Activated naive CD4-positive, alpha-beta T cell treated with anti-CD3 and anti-CD28 coated beads, Interleukin-2, amount 50 U/mL, for 24 hours (primary cell): ENCODE results near the gene PRSS57.

Source experiments
- H3K27ac Mint-ChIP-seq: one replicate; pipeline ENCODE4 v1.8.0; 2021; ENCODE audit warnings: mild to moderate bottlenecking, mixed read lengths
- H3K27me3 Mint-ChIP-seq: one replicate; pipeline ENCODE4 v1.8.0; 2021; ENCODE audit warnings: mixed read lengths
- H3K36me3 Mint-ChIP-seq: one replicate; pipeline ENCODE4 v1.8.0; 2021; ENCODE audit warnings: mixed read lengths
- H3K4me1 Mint-ChIP-seq: one replicate; pipeline ENCODE4 v1.8.0; 2021; ENCODE audit warnings: mixed read lengths
- H3K4me3 Mint-ChIP-seq: one replicate; pipeline ENCODE4 v1.8.0; 2021; ENCODE audit warnings: mild to moderate bottlenecking, mixed read lengths
- H3K9me3 Mint-ChIP-seq: one replicate; pipeline ENCODE4 v1.8.0; 2021; ENCODE audit warnings: mixed read lengths

PRSS57 gene

DNA sequence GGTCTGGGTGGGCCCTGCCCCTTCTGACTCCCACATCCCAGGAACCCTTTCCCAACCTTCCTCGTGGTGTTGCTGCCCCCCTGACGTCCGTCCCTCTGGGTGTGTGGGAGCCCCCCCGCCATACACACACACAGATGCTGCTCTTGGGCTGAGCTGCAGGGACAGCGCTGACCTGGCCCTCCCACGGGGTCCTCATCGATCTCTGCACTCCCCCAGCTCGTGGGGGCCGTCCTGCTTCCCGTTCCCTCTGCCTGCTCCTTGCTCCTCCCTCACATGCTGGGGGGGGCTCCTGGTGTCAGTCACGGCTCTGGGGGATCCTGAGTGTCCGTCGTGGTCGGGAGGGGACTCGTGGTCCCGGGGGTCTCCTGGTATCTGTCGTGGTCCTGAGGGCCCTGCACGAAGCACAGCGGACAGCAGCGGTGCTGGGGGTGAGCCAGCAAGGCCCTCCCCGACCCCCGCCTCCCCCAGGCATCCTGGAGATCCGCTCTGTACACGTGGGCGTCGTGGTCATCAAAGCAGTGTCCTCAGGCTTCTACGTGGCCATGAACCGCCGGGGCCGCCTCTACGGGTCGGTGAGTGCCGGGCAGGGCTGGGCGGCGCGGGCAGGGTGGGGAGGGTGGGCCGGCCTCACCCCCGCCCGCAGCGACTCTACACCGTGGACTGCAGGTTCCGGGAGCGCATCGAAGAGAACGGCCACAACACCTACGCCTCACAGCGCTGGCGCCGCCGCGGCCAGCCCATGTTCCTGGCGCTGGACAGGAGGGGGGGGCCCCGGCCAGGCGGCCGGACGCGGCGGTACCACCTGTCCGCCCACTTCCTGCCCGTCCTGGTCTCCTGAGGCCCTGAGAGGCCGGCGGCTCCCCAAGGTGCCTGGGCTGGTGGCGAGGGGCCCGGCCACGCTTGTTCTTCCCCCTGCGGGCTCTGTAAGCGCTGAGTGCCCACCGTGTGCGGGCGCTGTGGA lies 52.2 kb downstream of the PRSS57 start:
- no peaks in the 10 kb centered on the region for H3K9me3 Mint-ChIP-seq
- no peak overlapping the region for H3K4me3 Mint-ChIP-seq
- H3K27ac Mint-ChIP-seq, result no peak overlapping the region
- H3K4me1 Mint-ChIP-seq, result peaks cover 5% of the 10 kb centered on the region
- H3K36me3 Mint-ChIP-seq, result peaks cover 2% of the 10 kb centered on the region
- no peaks in the 10 kb centered on the region for H3K27me3 Mint-ChIP-seq

DNA sequence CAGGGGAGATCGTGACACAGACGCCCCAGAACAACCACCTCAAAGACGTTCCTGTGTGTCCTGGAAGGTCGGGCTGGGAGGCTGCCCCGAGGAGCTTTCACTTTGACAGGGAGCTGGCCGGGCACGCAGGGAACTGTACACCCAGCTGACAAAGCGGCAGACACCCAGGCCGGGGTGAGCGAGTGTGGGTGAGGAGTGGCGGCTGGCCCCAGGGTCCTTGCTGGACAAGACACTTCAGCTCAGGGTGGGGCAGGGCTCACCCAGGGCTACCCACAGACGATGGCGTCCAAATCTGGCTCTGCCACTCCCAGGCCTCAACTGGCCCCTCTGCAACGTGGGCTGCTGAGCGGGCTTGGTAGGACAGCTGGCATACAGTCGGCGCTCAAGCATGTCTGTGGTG lies 53.5 kb downstream of the PRSS57 start:
- H3K4me3 Mint-ChIP-seq, result no peak overlapping the region
- peaks cover 2% of the 10 kb centered on the region for H3K36me3 Mint-ChIP-seq

GRCh38 chr19:640606-641189 lies 54.6 kb downstream of the PRSS57 start:
- no peaks in the 10 kb centered on the region for H3K36me3 Mint-ChIP-seq
- no peaks in the 10 kb centered on the region for H3K9me3 Mint-ChIP-seq
- no peaks in the 10 kb centered on the region for H3K27me3 Mint-ChIP-seq
- H3K4me3 Mint-ChIP-seq, result no peak overlapping the region
- H3K4me1 Mint-ChIP-seq, result peaks cover 5% of the 10 kb centered on the region
- H3K27ac Mint-ChIP-seq, result no peak overlapping the region

More for the DNA sequence above, 53.5 kb downstream of the PRSS57 start:
- Mint-ChIP-seq H3K27me3 (no peaks in the 10 kb centered on the region), H3K27ac (no peak overlapping the region), H3K4me1 (peaks cover 5% of the 10 kb centered on the region), H3K9me3 (no peaks in the 10 kb centered on the region)

GRCh38 chr19:640161-640558 lies 55.1 kb downstream of the PRSS57 start:
- Mint-ChIP-seq H3K36me3 (no peaks in the 10 kb centered on the region), H3K27ac (no peak overlapping the region), H3K27me3 (no peaks in the 10 kb centered on the region), H3K4me1 (peaks cover 5% of the 10 kb centered on the region), H3K4me3 (no peak overlapping the region), H3K9me3 (no peaks in the 10 kb centered on the region)

DNA sequence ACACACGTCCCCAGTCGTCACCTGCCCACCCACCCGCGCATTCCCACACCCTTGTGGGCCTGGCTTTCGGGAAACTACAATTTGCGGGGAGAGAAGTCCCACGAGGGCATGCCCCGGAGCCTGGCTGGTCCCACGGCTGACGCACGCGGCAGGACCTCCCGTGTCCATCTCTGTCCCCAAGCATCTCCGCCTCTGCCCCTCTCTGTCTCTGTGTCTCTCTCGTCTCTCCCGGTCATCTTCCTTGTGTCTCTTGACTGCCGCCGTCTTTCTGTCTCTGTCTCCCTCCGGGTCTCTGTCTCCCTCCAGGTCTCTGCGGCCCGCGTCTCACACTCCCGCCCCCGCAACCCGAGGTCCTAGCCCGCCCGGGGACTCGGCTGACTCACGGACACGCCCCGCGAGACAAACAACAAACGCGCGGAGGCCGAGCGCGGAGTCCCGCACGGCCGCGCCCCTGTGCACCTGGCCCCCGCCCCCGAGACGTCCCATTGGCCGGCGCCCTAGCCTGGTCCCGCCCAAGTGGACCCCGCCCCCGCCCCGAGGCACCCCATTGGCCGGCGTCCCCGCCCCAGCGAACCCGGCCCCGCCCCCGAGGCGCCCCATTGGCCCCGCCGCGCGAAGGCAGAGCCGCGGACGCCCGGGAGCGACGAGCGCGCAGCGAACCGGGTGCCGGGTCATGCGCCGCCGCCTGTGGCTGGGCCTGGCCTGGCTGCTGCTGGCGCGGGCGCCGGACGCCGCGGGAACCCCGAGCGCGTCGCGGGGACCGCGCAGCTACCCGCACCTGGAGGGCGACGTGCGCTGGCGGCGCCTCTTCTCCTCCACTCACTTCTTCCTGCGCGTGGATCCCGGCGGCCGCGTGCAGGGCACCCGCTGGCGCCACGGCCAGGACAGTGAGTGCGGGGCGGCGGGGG lies 55.7 kb downstream of the PRSS57 start, which contains the start of gene FGF22:
Gene FGF22, plus strand, starts transcription at position 627 of the 908 bp plus-strand sequence. Its CDS starts 47 bp downstream, at position 674.
- Mint-ChIP-seq H3K4me1 (peaks cover 5% of the 10 kb centered on the region), H3K27ac (peak within 1 kb of the TSS; percentile 96), H3K9me3 (no peaks in the 10 kb centered on the region), H3K4me3 (peak within 1 kb of the TSS; percentile 85), H3K27me3 (no peaks in the 10 kb centered on the region), H3K36me3 (no peaks in the 10 kb centered on the region)

- H3K36me3 Mint-ChIP-seq, result no peaks in the 10 kb centered on the region
- H3K4me1 Mint-ChIP-seq, result peaks cover 9% of the 10 kb centered on the region
- no peaks in the 10 kb centered on the region for H3K27me3 Mint-ChIP-seq
- H3K27ac Mint-ChIP-seq, result no peak overlapping the region
- no peaks in the 10 kb centered on the region for H3K9me3 Mint-ChIP-seq
- peak overlapping the region; percentile 85 for H3K4me3 Mint-ChIP-seq
These were observed 56.4 kb downstream of the PRSS57 start for GRCh38 chr19:638906-639252.
